Nephron progenitor cell (in vitro differentiated cells): ENCODE results near the gene NSD2.

Source experiments
- DNase-seq: peaks from one replicate; pipeline ENCODE4 v3.0.0; 2021
- H3K27ac Mint-ChIP-seq: 2 replicates; pipeline ENCODE4 v1.8.0; 2021; ENCODE audit warnings: mild to moderate bottlenecking, moderate library complexity, mixed read lengths
- H3K27me3 Mint-ChIP-seq: 2 replicates; pipeline ENCODE4 v1.8.0; 2021; ENCODE audit warnings: mild to moderate bottlenecking, low read depth, mixed read lengths; ENCODE audit not compliant: poor library complexity
- H3K36me3 Mint-ChIP-seq: 2 replicates; pipeline ENCODE4 v1.8.0; 2021; ENCODE audit warnings: low read depth, mixed read lengths
- H3K4me1 Mint-ChIP-seq: 2 replicates; pipeline ENCODE4 v1.8.0; 2021; ENCODE audit warnings: mixed read lengths
- H3K4me3 Mint-ChIP-seq: 2 replicates; pipeline ENCODE4 v1.8.0; 2021; ENCODE audit warnings: mild to moderate bottlenecking, moderate library complexity, mixed read lengths
- H3K9me3 Mint-ChIP-seq: 2 replicates; pipeline ENCODE4 v1.8.0; 2021; ENCODE audit warnings: mild to moderate bottlenecking, moderate library complexity, mixed read lengths
- CTCF ChIP-seq: fragments of 200-600 bp; sonication (generic); IDR thresholded peaks from 2 replicates; pipeline ENCODE4 v1.5.0; 2021; ENCODE audit warnings: antibody characterized with exemption

NSD2 gene

GRCh38 chr4:2006956-2007653, 135.9 kb downstream of the NSD2 start:
- DNase-seq = no peak
- Mint-ChIP-seq H3K4me1 (peaks cover 26% of the 10 kb centered on the region), H3K27ac (no peak overlapping the region), H3K36me3 (peaks cover 48% of the 10 kb centered on the region), H3K27me3 (peaks cover 19% of the 10 kb centered on the region), H3K9me3 (peaks cover 14% of the 10 kb centered on the region), H3K4me3 (peak overlapping the region; percentile 95)
- no peak for TF ChIP-seq CTCF

GRCh38 chr4:2007804-2008670, 136.8 kb downstream of the NSD2 start:
- peak; percentile 48 for DNase-seq

GRCh38 chr4:2008671-2008920, 137.4 kb downstream of the NSD2 start:
- DNase-seq = no peak
- Mint-ChIP-seq H3K4me1 (peaks cover 26% of the 10 kb centered on the region), H3K4me3 (peak overlapping the region; percentile 95), H3K27me3 (peaks cover 29% of the 10 kb centered on the region), H3K36me3 (peaks cover 33% of the 10 kb centered on the region), H3K9me3 (no peaks in the 10 kb centered on the region), H3K27ac (peak overlapping the region; percentile 84)
- TF ChIP-seq CTCF = no peak

More at GRCh38 chr4:2007804-2008670, 136.8 kb downstream of the NSD2 start:
- Mint-ChIP-seq H3K27ac (peak overlapping the region; percentile 84), H3K36me3 (peaks cover 39% of the 10 kb centered on the region), H3K4me3 (peak overlapping the region; percentile 95), H3K9me3 (peaks cover 5% of the 10 kb centered on the region), H3K27me3 (peaks cover 23% of the 10 kb centered on the region), H3K4me1 (peaks cover 26% of the 10 kb centered on the region)
- TF ChIP-seq CTCF = no peak

- peak; percentile 42 for TF ChIP-seq CTCF
- H3K9me3 Mint-ChIP-seq = no peaks in the 10 kb centered on the region
- peaks cover 28% of the 10 kb centered on the region for H3K36me3 Mint-ChIP-seq
- peak within 1 kb of the TSS; percentile 95 for H3K4me3 Mint-ChIP-seq
- DNase-seq = peak; percentile 93
- peak within 1 kb of the TSS; percentile 84 for H3K27ac Mint-ChIP-seq
- H3K4me1 Mint-ChIP-seq = peaks cover 26% of the 10 kb centered on the region
- peaks cover 32% of the 10 kb centered on the region for H3K27me3 Mint-ChIP-seq
Measured at GRCh38 chr4:2008921-2009650, 137.9 kb downstream of the NSD2 start, which contains the start of gene NELFA. NELFA (minus strand) TSS chr4:2008974; CDS start chr4:2008959, 15 bp downstream.

- Mint-ChIP-seq H3K4me3 (peak overlapping the region; percentile 95), H3K27ac (no peak overlapping the region), H3K27me3 (peaks cover 38% of the 10 kb centered on the region), H3K9me3 (no peaks in the 10 kb centered on the region), H3K4me1 (peaks cover 27% of the 10 kb centered on the region), H3K36me3 (peaks cover 24% of the 10 kb centered on the region)
- TF ChIP-seq CTCF = no peak
- peak; percentile 60 for DNase-seq
Measured at GRCh38 chr4:2009651-2010233, 138.5 kb downstream of the NSD2 start.
